ENCODE results near the gene SLC4A7.

The SLC4A7 gene

DNA sequence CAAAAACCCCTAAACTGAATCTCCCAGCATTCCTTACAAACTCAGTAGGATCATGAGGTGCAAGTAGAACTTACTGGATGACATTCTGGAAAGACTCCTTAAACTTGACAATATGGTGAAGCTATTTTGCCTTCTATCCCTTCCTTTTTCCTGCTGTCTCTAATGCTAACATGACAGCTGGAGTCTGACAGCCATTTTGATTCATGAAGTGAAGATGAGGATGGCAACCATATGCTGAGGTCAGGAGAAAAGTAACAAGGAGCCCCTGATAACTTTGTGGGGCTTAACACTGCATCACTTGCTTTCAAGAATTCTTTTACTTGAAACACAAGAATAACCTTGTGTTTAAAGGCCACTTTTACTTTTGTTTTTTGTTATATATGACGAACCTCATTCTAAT is 100.0 kb downstream of the SLC4A7 start:
- peaks cover 5 to 6% of the 10 kb centered on the region in 2 experiments for H3K36me3 ChIP-seq (ENCODE audit: control insufficient read depth in 1 of 2, insufficient read depth in 2 of 2, low read length in 2 of 2)
- no peak overlapping the region for H2BK120ac ChIP-seq (ENCODE audit: insufficient read depth, low read length, poor library complexity)

DNA sequence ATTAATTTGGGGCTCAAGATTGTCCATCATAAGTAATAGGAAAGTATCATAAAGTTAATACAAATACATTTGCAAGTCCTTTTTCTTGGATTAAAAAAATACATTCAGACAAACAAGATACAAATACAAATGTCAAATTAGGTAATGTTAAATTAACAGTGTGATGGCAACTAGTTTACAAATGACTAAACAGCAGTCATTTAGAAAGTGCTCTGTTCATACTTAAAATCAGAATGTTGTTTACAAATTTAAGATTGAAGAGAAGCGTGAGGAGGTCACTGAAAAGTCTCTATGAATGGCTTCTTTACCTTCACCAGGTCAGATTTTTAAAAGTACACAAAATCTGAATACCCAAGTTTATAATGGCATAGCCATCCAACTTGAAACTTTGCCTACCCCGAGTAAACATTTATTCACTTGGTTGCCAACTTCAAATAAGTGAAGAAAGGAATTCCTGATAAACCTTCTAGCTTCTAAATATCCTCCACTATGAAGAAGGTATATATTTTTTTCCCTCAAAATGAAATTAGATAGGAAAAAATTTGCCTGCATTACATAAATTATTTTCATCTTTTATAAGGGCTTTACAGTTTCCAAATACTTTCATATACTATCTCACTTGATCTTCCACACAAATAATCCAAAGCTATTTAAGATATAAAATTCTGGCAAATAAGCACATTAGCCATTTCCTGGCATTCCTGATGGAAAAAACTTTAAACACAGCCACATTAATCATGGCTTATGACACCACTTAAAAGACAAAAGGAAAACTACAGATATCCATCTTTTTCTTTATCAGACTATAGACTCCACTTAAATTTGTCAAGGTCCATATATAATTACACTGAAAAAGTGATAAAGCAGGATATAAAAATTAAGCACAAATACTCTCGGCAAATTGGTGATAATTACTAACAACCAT is 103.5 kb downstream of the SLC4A7 start:
- H3K23ac ChIP-seq (ENCODE audit: low read length) = no peak overlapping the region
- H3K18ac ChIP-seq (ENCODE audit: low read length) = no peak overlapping the region
- H3K4me1 ChIP-seq (ENCODE audit: control insufficient read depth in 1 of 2, insufficient read depth in 2 of 2, low read length in 2 of 2) = no peaks in the 10 kb centered on the region
- H3K9ac ChIP-seq (ENCODE audit: low read length) = no peak overlapping the region
- H3K27ac ChIP-seq (ENCODE audit: low read depth, low read length) = no peak overlapping the region
- H3K79me2 ChIP-seq (ENCODE audit: control insufficient read depth, insufficient read depth, low read length, poor library complexity) = no peaks in the 10 kb centered on the region
- DNase-seq = no peak
- no peak overlapping the region for H2AFZ ChIP-seq (ENCODE audit: insufficient read depth, low read length, poor library complexity)
- H3K27me3 ChIP-seq (ENCODE audit: insufficient read depth, low read length) = no peaks in the 10 kb centered on the region
- H3K9me3 ChIP-seq (ENCODE audit: insufficient read depth, low read depth, low read length) = peaks cover 2% of the 10 kb centered on the region
- no peak overlapping the region for H4K12ac ChIP-seq (ENCODE audit: low read depth, low read length)
- H4K91ac ChIP-seq (ENCODE audit: low read depth, low read length) = no peak overlapping the region
- no peak overlapping the region for H2BK120ac ChIP-seq (ENCODE audit: insufficient read depth, low read length, poor library complexity)
- H2AK5ac ChIP-seq (ENCODE audit: low read length) = no peak overlapping the region
- peaks cover 5 to 8% of the 10 kb centered on the region in 2 experiments for H3K36me3 ChIP-seq (ENCODE audit: control insufficient read depth in 1 of 2, insufficient read depth in 2 of 2, low read length in 2 of 2)
- H2BK5ac ChIP-seq (ENCODE audit: low read depth, low read length, poor library complexity) = no peak overlapping the region
- H3K4me3 ChIP-seq (ENCODE audit: low read depth, low read length) = no peak overlapping the region
- no CpG with 5 or more reads among the region's 3 CpGs for WGBS (ENCODE audit: extremely low coverage, insufficient coverage, insufficient read length)
- H4K8ac ChIP-seq (ENCODE audit: low read depth, low read length) = no peak overlapping the region
- no peak overlapping the region for H3K4ac ChIP-seq (ENCODE audit: low read depth, low read length)
- no peak overlapping the region for H3K14ac ChIP-seq (ENCODE audit: low read length)
- H2BK12ac ChIP-seq (ENCODE audit: low read length) = no peak overlapping the region
- no peaks in the 10 kb centered on the region for H3K79me1 ChIP-seq (ENCODE audit: low read length)
- no peak overlapping the region for H3K4me2 ChIP-seq (ENCODE audit: low read length)

More for the DNA sequence above, 100.0 kb downstream of the SLC4A7 start:
- Histone ChIP-seq H3K9me3 (ENCODE audit: insufficient read depth, low read depth, low read length) (peaks cover 2% of the 10 kb centered on the region), H4K8ac (ENCODE audit: low read depth, low read length) (no peak overlapping the region), H2AFZ (ENCODE audit: insufficient read depth, low read length, poor library complexity) (no peak overlapping the region), H3K4ac (ENCODE audit: low read depth, low read length) (no peak overlapping the region), H3K4me3 (ENCODE audit: low read depth, low read length) (no peak overlapping the region), H3K18ac (ENCODE audit: low read length) (no peak overlapping the region), H2AK5ac (ENCODE audit: low read length) (no peak overlapping the region), H3K14ac (ENCODE audit: low read length) (no peak overlapping the region), H2BK12ac (ENCODE audit: low read length) (no peak overlapping the region), H3K79me2 (ENCODE audit: control insufficient read depth, insufficient read depth, low read length, poor library complexity) (no peaks in the 10 kb centered on the region), H3K9ac (ENCODE audit: low read length) (no peak overlapping the region), H4K91ac (ENCODE audit: low read depth, low read length) (no peak overlapping the region), H3K23ac (ENCODE audit: low read length) (no peak overlapping the region), H3K27me3 (ENCODE audit: insufficient read depth, low read length) (no peaks in the 10 kb centered on the region), H3K79me1 (ENCODE audit: low read length) (no peaks in the 10 kb centered on the region), H3K27ac (ENCODE audit: low read depth, low read length) (no peak overlapping the region), H4K12ac (ENCODE audit: low read depth, low read length) (no peak overlapping the region), H2BK5ac (ENCODE audit: low read depth, low read length, poor library complexity) (no peak overlapping the region), H3K4me1 (ENCODE audit: control insufficient read depth in 1 of 2, insufficient read depth in 2 of 2, low read length in 2 of 2) (no peaks in the 10 kb centered on the region), H3K4me2 (ENCODE audit: low read length) (no peak overlapping the region)
- WGBS (ENCODE audit: extremely low coverage, insufficient coverage, insufficient read length) = no CpG with 5 or more reads among the region's 1 CpG
- DNase-seq = no peak

DNA sequence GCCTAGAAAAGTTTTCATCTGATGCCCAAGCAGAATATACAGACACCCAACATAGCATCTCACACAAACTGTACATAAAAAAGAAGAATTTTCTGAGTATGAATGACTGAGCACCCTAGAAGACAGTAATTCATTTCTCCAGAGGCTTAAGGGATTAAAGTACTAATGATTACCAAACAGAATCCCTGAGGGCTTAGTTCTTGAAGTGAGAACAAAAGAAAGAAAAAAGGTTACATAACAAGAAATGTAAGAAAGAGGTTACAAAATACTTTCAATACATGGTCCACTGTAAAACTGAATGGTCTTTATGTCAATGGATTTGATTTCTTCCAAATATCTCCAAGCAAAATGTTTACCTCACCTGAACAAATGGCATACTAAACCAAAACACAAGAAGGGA is 105.9 kb downstream of the SLC4A7 start:
- Histone ChIP-seq H2BK5ac (ENCODE audit: low read depth, low read length, poor library complexity) (no peak overlapping the region), H3K4me2 (ENCODE audit: low read length) (no peak overlapping the region), H3K23ac (ENCODE audit: low read length) (no peak overlapping the region), H3K36me3 (ENCODE audit: control insufficient read depth in 1 of 2, insufficient read depth in 2 of 2, low read length in 2 of 2) (peaks cover 2 to 5% of the 10 kb centered on the region in 2 experiments), H3K9me3 (ENCODE audit: insufficient read depth, low read depth, low read length) (peaks cover 2% of the 10 kb centered on the region), H3K27ac (ENCODE audit: low read depth, low read length) (no peak overlapping the region), H4K91ac (ENCODE audit: low read depth, low read length) (no peak overlapping the region), H2BK12ac (ENCODE audit: low read length) (no peak overlapping the region), H3K4me1 (ENCODE audit: control insufficient read depth in 1 of 2, insufficient read depth in 2 of 2, low read length in 2 of 2) (no peaks in the 10 kb centered on the region), H3K14ac (ENCODE audit: low read length) (no peak overlapping the region), H3K4ac (ENCODE audit: low read depth, low read length) (no peak overlapping the region), H3K18ac (ENCODE audit: low read length) (no peak overlapping the region), H4K8ac (ENCODE audit: low read depth, low read length) (no peak overlapping the region), H3K27me3 (ENCODE audit: insufficient read depth, low read length) (no peaks in the 10 kb centered on the region), H3K4me3 (ENCODE audit: low read depth, low read length) (no peak overlapping the region), H2BK120ac (ENCODE audit: insufficient read depth, low read length, poor library complexity) (no peak overlapping the region), H3K79me1 (ENCODE audit: low read length) (no peaks in the 10 kb centered on the region), H2AK5ac (ENCODE audit: low read length) (no peak overlapping the region), H3K9ac (ENCODE audit: low read length) (no peak overlapping the region), H2AFZ (ENCODE audit: insufficient read depth, low read length, poor library complexity) (no peak overlapping the region), H4K12ac (ENCODE audit: low read depth, low read length) (no peak overlapping the region), H3K79me2 (ENCODE audit: control insufficient read depth, insufficient read depth, low read length, poor library complexity) (no peaks in the 10 kb centered on the region)
- DNase-seq = no peak

- Histone ChIP-seq H3K27ac (ENCODE audit: low read depth, low read length) (no peak overlapping the region), H3K23ac (ENCODE audit: low read length) (no peak overlapping the region), H4K91ac (ENCODE audit: low read depth, low read length) (no peak overlapping the region), H2AFZ (ENCODE audit: insufficient read depth, low read length, poor library complexity) (no peak overlapping the region), H3K4me1 (ENCODE audit: control insufficient read depth in 1 of 2, insufficient read depth in 2 of 2, low read length in 2 of 2) (no peaks in the 10 kb centered on the region), H2BK120ac (ENCODE audit: insufficient read depth, low read length, poor library complexity) (no peak overlapping the region), H4K12ac (ENCODE audit: low read depth, low read length) (no peak overlapping the region), H4K8ac (ENCODE audit: low read depth, low read length) (no peak overlapping the region), H3K36me3 (ENCODE audit: control insufficient read depth in 1 of 2, insufficient read depth in 2 of 2, low read length in 2 of 2) (peaks cover 0 to 2% of the 10 kb centered on the region in 2 experiments), H3K9me3 (ENCODE audit: insufficient read depth, low read depth, low read length) (no peaks in the 10 kb centered on the region), H3K9ac (ENCODE audit: low read length) (no peak overlapping the region), H3K79me1 (ENCODE audit: low read length) (no peaks in the 10 kb centered on the region), H3K4me2 (ENCODE audit: low read length) (no peak overlapping the region), H3K27me3 (ENCODE audit: insufficient read depth, low read length) (no peaks in the 10 kb centered on the region), H3K4me3 (ENCODE audit: low read depth, low read length) (no peak overlapping the region), H3K79me2 (ENCODE audit: control insufficient read depth, insufficient read depth, low read length, poor library complexity) (no peaks in the 10 kb centered on the region), H2BK5ac (ENCODE audit: low read depth, low read length, poor library complexity) (no peak overlapping the region), H3K4ac (ENCODE audit: low read depth, low read length) (no peak overlapping the region), H3K14ac (ENCODE audit: low read length) (no peak overlapping the region), H3K18ac (ENCODE audit: low read length) (no peak overlapping the region), H2AK5ac (ENCODE audit: low read length) (no peak overlapping the region), H2BK12ac (ENCODE audit: low read length) (no peak overlapping the region)
- no peak for DNase-seq
- WGBS (ENCODE audit: extremely low coverage, insufficient coverage, insufficient read length) = no CpG with 5 or more reads among the region's 6 CpGs
Observed at GRCh38 chr3:27376109-27376772, 107.9 kb downstream of the SLC4A7 start.

Data from trophoblast cell (in vitro differentiated cells and primary cell).